IPS-18c (cell line): ENCODE data around the gene AMT.

Experiments
- H3K4me3 ChIP-seq: 2 replicates; pipeline ENCODE4 v1.7.0; 2013; ENCODE audit warnings: low read depth, mild to moderate bottlenecking, low read length, moderate library complexity; ENCODE audit not compliant: insufficient read depth
- H3K9me3 ChIP-seq: one replicate; pipeline ENCODE4 v1.6.1; 2013; ENCODE audit warnings: mild to moderate bottlenecking, low read length, moderate library complexity; ENCODE audit not compliant: control insufficient read depth, insufficient read depth

The AMT gene

GRCh38 chr3:49445391-49445790 lies 23.1 kb upstream of the AMT start:
- no peaks in the 10 kb centered on the region for H3K9me3 ChIP-seq

DNA sequence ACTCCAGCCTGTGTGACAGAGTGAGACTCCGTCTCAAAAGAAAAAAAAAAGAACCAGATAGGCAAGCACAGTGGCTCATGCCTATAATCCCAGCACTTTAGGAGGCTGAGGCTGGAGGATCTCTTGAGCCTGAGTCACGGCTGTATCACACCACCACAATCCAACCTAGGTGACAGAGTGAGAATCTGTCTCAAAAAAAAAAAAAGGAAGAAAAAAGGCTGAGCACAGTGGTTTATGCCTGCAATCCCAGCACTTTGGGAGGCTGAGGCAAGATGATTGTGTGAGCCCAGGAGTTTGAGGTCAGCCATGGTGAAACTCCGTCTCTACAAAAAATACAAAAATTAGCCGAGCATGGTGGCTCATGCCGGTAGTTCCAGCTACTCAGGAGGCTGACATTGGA lies 12.5 kb upstream of the AMT start:
- Histone ChIP-seq H3K4me3 (no peak overlapping the region), H3K9me3 (no peaks in the 10 kb centered on the region)

More at GRCh38 chr3:49445391-49445790, 23.1 kb upstream of the AMT start:
- H3K4me3 ChIP-seq = no peak overlapping the region

- peak overlapping the region; percentile 90 for H3K4me3 ChIP-seq
- H3K9me3 ChIP-seq = no peaks in the 10 kb centered on the region
Observed at GRCh38 chr3:49428752-49429080, 6.4 kb upstream of the AMT start.

DNA sequence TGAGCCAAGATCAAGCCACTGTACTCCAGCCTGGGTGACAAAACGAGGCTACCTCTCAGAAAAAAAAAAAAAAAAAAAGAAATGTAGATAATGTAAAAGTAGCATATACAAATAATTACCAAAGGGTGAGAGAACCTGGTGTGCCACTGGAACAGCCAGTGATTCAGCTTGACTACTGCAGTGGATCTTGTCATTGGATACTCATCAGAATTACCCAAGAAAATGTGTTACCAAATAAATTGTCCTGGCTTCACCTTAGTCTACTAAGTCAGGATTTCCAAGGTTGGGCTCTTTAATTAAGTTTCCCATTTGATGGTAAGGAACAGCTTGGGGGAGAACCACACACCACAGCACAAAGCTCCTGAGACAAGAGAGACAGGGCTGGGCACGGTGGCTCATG lies 5.3 kb upstream of the AMT start:
- no peak overlapping the region for H3K4me3 ChIP-seq

GRCh38 chr3:49424816-49425215 lies 2.5 kb upstream of the AMT start:
- H3K9me3 ChIP-seq = no peaks in the 10 kb centered on the region

More for the DNA sequence above, 5.3 kb upstream of the AMT start:
- no peaks in the 10 kb centered on the region for H3K9me3 ChIP-seq

GRCh38 chr3:49421890-49422378 lies 339 bp downstream of the AMT start:
- Histone ChIP-seq H3K4me3 (peak overlapping the region; percentile 75), H3K9me3 (no peaks in the 10 kb centered on the region)

More at GRCh38 chr3:49424816-49425215, 2.5 kb upstream of the AMT start:
- no peak overlapping the region for H3K4me3 ChIP-seq

DNA sequence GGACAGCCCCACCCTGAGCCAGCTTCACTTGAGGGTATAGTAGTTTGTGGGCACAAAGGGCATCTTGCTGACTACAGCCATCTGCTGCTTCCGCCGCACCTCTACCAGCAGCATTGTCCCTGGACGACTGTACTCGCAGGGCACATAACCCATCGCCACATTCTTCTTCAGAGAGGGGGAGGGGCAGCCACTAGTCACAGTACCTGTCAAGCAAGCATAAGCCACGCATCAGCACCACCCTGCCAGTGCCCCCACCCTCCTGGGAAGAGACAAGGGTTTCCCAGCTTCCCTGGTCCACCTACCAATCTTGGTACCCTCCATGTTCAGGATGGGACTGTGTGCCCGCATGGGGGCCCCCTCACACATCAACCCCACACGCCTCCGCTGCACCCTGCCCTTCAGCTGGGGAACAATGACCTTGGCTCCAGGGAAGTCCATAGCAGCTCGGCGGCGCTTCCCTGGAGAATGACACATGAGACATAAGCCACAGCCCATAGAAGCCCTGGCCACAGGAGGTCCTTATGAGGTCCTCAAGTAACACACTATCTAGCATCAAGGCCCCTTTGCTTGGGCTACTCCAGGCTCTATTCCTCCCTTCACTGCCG lies 4.7 kb downstream of the AMT start:
- Histone ChIP-seq H3K9me3 (no peaks in the 10 kb centered on the region), H3K4me3 (no peak overlapping the region)

GRCh38 chr3:49416867-49417266 lies 5.4 kb downstream of the AMT start:
- H3K4me3 ChIP-seq = no peak overlapping the region
- H3K9me3 ChIP-seq = no peaks in the 10 kb centered on the region

DNA sequence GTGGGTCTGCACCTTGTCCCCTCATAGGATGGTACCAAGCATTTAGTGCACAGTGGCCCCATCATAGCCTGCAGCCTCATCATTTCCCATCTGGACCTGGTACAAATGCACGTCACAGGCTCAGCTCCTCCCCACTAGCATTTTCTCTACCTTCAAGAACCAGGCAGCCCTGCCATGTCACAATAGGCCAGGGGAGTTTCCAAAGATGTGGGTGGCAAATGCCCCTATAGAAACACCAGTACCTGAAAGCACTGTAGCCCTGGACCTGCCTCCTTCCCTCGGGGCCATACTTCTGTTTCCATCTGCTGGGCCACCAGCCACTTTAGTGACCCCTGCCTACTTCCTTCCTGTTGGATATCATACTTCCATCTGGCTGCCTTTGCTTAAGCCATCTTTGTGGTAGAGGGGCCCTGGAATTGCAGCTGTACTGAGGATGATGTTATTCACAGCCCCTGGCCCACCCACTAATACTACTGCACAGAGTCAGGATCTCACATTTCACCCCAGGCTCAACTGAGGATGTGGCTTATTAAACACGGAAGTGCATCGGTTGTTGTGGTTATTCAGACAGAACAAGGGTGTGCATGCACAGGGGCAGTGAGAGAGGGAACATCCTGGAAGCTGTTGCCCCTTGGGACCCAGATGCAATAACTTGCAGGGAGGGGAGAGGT lies 6.2 kb downstream of the AMT start:
- H3K9me3 ChIP-seq = no peaks in the 10 kb centered on the region
- H3K4me3 ChIP-seq = no peak overlapping the region

- no peak overlapping the region for H3K4me3 ChIP-seq
- H3K9me3 ChIP-seq = no peaks in the 10 kb centered on the region
Observed at GRCh38 chr3:49414753-49415152, 7.5 kb downstream of the AMT start.

DNA sequence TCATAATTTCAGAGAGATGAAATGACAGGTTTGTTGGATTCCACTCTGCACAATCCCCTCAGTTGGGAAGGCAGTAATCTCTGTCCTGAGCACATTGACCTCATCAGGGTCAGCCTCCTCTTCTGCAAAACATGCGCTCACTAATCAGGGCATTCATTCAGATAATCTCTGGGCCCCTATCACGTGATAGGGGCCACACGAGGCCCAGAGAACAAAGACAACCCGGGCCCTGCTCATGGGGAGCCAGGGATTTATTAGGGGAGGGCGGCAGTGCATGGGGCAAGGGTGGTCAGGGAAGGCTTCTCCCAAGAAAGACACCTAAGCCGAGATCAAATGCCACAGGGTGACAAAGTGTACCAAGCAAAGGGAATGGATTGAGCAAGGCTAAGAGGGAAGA lies 8.9 kb downstream of the AMT start:
- H3K4me3 ChIP-seq = peak overlapping the region; percentile 96; the same call in 1 of the 2 replicates
- no peaks in the 10 kb centered on the region for H3K9me3 ChIP-seq

DNA sequence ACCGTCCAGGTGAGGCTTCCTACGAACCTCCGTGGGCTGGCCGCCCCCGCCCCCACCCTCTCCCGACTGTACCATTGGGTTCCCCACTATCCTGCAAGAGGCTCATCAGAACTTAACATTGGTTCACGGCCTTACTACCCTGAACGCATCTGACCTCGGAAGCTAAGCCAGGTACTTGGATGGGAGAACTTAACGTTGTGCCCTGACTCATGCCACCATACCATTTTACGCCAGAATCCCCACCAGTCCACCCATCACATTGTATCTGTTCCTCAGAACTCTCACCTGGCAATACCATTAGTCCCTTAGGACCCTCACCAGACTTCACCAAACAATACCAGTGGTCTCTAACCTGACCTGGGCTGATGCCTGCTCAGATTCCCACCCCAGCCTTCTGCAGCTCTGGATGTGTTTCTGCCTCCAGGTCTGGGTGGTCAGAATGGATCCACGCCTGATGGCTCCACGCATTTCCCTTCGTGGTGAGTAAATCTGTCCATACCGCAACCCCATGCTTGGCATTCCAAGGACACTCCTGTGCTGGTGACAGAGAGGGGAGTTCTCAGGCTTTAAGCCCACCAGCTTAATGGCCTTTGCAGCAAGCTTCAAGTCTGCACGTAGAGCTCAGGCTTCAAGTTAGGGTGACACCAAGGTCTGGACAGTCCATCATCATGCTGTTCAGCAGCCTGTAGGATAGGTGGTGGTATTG lies 9.5 kb downstream of the AMT start:
- Histone ChIP-seq H3K9me3 (no peaks in the 10 kb centered on the region), H3K4me3 (peak overlapping the region; percentile 96)

GRCh38 chr3:49411968-49412631 lies 10.2 kb downstream of the AMT start, which contains the start of the genes RHOA and TCTA:
RHOA (minus strand) TSS chr3:49411976; CDS start chr3:49375589, 36,387 bp downstream.
TCTA (plus strand) TSS chr3:49412423; CDS start chr3:49412427, 4 bp downstream.
- no peaks in the 10 kb centered on the region for H3K9me3 ChIP-seq
- H3K4me3 ChIP-seq = peak within 1 kb of the TSS; percentile 96

GRCh38 chr3:49411535-49411967 lies 10.7 kb downstream of the AMT start:
- Histone ChIP-seq H3K9me3 (no peaks in the 10 kb centered on the region), H3K4me3 (peak overlapping the region; percentile 96)

DNA sequence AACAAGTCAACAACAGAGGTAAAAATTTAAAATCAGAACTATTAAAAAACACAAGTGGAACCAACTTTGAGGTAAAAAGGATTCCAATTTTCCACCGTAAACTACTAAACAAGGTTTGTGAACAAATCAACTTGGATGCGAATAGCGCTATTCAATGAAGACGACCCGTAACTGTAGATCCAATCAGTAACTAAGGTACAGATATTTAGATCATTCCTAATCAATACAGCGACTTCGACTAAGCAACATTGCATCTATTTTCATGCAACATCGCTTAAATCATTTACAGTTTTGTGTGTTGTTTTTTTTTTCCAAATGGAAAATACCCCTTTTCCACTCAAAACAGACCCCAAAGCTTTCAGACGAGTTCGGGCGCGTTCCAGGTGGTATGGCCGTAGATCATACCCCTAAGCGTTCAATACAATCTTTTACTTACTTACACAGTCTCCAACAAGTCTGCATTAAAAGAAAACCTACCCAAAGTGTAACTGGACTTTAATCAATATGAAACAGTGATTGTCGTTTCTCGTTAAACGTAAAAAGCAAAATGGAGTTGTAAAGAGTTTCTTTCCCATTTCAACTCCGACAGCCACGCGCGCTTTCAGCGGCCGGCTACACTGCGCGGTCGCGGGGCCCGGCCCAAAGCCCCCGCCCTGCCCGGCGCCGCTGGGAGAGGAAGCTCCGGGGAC lies 11.3 kb downstream of the AMT start:
- Histone ChIP-seq H3K4me3 (peak overlapping the region; percentile 96), H3K9me3 (no peaks in the 10 kb centered on the region)

- peak overlapping the region; percentile 96 for H3K4me3 ChIP-seq
- no peaks in the 10 kb centered on the region for H3K9me3 ChIP-seq
Observed at GRCh38 chr3:49410066-49410845, 12.0 kb downstream of the AMT start.
